IPS-15b (cell line): ENCODE results near the gene KCNS1.
"Not testable (repeated sequence)": the region's sequence is repeated elsewhere in the genome, so short reads cannot be mapped to it uniquely, and the experiment has no call there.

ENCODE experiments used
- H3K27me3 ChIP-seq: one replicate; pipeline ENCODE4 v1.6.1; 2013; ENCODE audit warnings: low read length; ENCODE audit not compliant: control insufficient read depth, insufficient read depth
- H3K36me3 ChIP-seq: one replicate; pipeline ENCODE4 v1.6.1; 2013; ENCODE audit warnings: low read length; ENCODE audit not compliant: control insufficient read depth, insufficient read depth
- H3K4me1 ChIP-seq: one replicate; pipeline ENCODE4 v1.6.1; 2013; ENCODE audit warnings: mild to moderate bottlenecking, low read length; ENCODE audit not compliant: control insufficient read depth, insufficient read depth
- H3K4me3 ChIP-seq: one replicate; pipeline ENCODE4 v1.5.1; 2013; ENCODE audit warnings: low read depth, low read length
- H3K9ac ChIP-seq: one replicate; pipeline ENCODE4 v1.6.1; 2013; ENCODE audit warnings: low read depth, mild to moderate bottlenecking, low read length
- H3K9me3 ChIP-seq: one replicate; pipeline ENCODE4 v1.6.1; 2013; ENCODE audit warnings: mild to moderate bottlenecking, low read length; ENCODE audit not compliant: control insufficient read depth, insufficient read depth

Gene KCNS1

GRCh38 chr20:45067558-45067957, 33.4 kb downstream of the KCNS1 start:
- no peaks in the 10 kb centered on the region for H3K27me3 ChIP-seq
- H3K4me3 ChIP-seq, result no peak overlapping the region
- H3K36me3 ChIP-seq, result no peaks in the 10 kb centered on the region
- no peak overlapping the region for H3K9ac ChIP-seq
- H3K9me3 ChIP-seq, result no peaks in the 10 kb centered on the region
- no peaks in the 10 kb centered on the region for H3K4me1 ChIP-seq

GRCh38 chr20:45067087-45067486, 33.8 kb downstream of the KCNS1 start:
- H3K4me1 ChIP-seq, result no peaks in the 10 kb centered on the region
- H3K9me3 ChIP-seq, result no peaks in the 10 kb centered on the region
- H3K36me3 ChIP-seq, result no peaks in the 10 kb centered on the region
- H3K4me3 ChIP-seq, result no peak overlapping the region
- no peaks in the 10 kb centered on the region for H3K27me3 ChIP-seq
- H3K9ac ChIP-seq, result no peak overlapping the region

- Histone ChIP-seq H3K9ac (no peak overlapping the region), H3K9me3 (no peaks in the 10 kb centered on the region), H3K36me3 (no peaks in the 10 kb centered on the region), H3K4me3 (no peak overlapping the region), H3K4me1 (no peaks in the 10 kb centered on the region), H3K27me3 (no peaks in the 10 kb centered on the region)
Observed at GRCh38 chr20:45066372-45066771, 34.6 kb downstream of the KCNS1 start.

GRCh38 chr20:45064812-45065211, 36.1 kb downstream of the KCNS1 start:
- H3K9me3 ChIP-seq, result no peaks in the 10 kb centered on the region
- H3K27me3 ChIP-seq, result no peaks in the 10 kb centered on the region
- H3K4me3 ChIP-seq, result no peak overlapping the region
- no peaks in the 10 kb centered on the region for H3K36me3 ChIP-seq
- no peaks in the 10 kb centered on the region for H3K4me1 ChIP-seq
- H3K9ac ChIP-seq, result no peak overlapping the region

- not testable (repeated sequence) for H3K4me1 ChIP-seq, H3K9me3 ChIP-seq, H3K27me3 ChIP-seq, H3K9ac ChIP-seq, H3K36me3 ChIP-seq, H3K4me3 ChIP-seq
Observed at GRCh38 chr20:45063107-45063506, 37.8 kb downstream of the KCNS1 start.

GRCh38 chr20:45061244-45061643, 39.7 kb downstream of the KCNS1 start:
- Histone ChIP-seq H3K27me3 (no peaks in the 10 kb centered on the region), H3K9ac (no peak overlapping the region), H3K36me3 (peaks cover 3% of the 10 kb centered on the region), H3K9me3 (no peaks in the 10 kb centered on the region), H3K4me1 (no peaks in the 10 kb centered on the region), H3K4me3 (no peak overlapping the region)

GRCh38 chr20:45060294-45060693, 40.6 kb downstream of the KCNS1 start:
- Histone ChIP-seq H3K9ac (no peak overlapping the region), H3K27me3 (no peaks in the 10 kb centered on the region), H3K36me3 (peaks cover 3% of the 10 kb centered on the region), H3K9me3 (no peaks in the 10 kb centered on the region), H3K4me1 (no peaks in the 10 kb centered on the region), H3K4me3 (no peak overlapping the region)

GRCh38 chr20:45059022-45059728, 41.8 kb downstream of the KCNS1 start:
- Histone ChIP-seq H3K9ac (no peak overlapping the region), H3K9me3 (no peaks in the 10 kb centered on the region), H3K27me3 (no peaks in the 10 kb centered on the region), H3K4me3 (no peak overlapping the region), H3K36me3 (peaks cover 3% of the 10 kb centered on the region), H3K4me1 (no peaks in the 10 kb centered on the region)

GRCh38 chr20:45058168-45058850, 42.6 kb downstream of the KCNS1 start:
- no peaks in the 10 kb centered on the region for H3K9me3 ChIP-seq
- H3K36me3 ChIP-seq, result peaks cover 3% of the 10 kb centered on the region
- no peaks in the 10 kb centered on the region for H3K27me3 ChIP-seq
- H3K4me3 ChIP-seq, result no peak overlapping the region
- H3K4me1 ChIP-seq, result no peaks in the 10 kb centered on the region
- no peak overlapping the region for H3K9ac ChIP-seq

- no peaks in the 10 kb centered on the region for H3K4me1 ChIP-seq
- H3K9ac ChIP-seq, result no peak overlapping the region
- H3K36me3 ChIP-seq, result peaks cover 3% of the 10 kb centered on the region
- no peaks in the 10 kb centered on the region for H3K9me3 ChIP-seq
- H3K4me3 ChIP-seq, result no peak overlapping the region
- no peaks in the 10 kb centered on the region for H3K27me3 ChIP-seq
Observed at GRCh38 chr20:45056473-45057173, 44.3 kb downstream of the KCNS1 start.

GRCh38 chr20:45055056-45055455, 45.9 kb downstream of the KCNS1 start:
- Histone ChIP-seq H3K36me3 (peaks cover 3% of the 10 kb centered on the region), H3K9ac (no peak overlapping the region), H3K27me3 (no peaks in the 10 kb centered on the region), H3K9me3 (no peaks in the 10 kb centered on the region), H3K4me1 (no peaks in the 10 kb centered on the region), H3K4me3 (no peak overlapping the region)
